GM03348 (cell line): ENCODE results near the gene PLEKHA7.
A peak's percentile ranks its signal among the peaks of the same experiment; 100 is the strongest.
"Not testable (repeated sequence)": the region's sequence is repeated elsewhere in the genome, so short reads cannot be mapped to it uniquely, and the experiment has no call there.

Experiments used
- DNase-seq: peaks from one replicate; pipeline ENCODE4 v3.0.0; 2012; ENCODE audit warnings: low spot score

The PLEKHA7 gene

DNA sequence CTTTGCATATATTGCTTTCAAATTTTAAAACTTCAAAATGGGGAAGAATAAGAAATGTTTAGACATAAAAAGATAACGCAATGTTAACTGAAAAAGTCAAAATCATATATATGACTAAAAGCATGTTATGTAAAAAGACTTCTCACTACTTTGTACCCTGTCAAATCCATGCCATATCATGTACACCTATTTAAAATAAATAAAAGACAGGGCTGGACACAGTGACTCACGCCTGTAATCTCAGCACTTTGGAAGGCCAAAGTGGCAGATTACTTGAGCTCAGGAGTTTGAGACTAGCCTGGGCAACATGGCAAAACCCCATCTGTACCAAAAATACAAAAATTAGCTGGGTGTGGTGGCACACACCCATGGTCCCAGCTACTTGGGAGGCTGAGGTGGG is 109.5 kb downstream of the PLEKHA7 start:
- DNase-seq = not testable (repeated sequence)

DNA sequence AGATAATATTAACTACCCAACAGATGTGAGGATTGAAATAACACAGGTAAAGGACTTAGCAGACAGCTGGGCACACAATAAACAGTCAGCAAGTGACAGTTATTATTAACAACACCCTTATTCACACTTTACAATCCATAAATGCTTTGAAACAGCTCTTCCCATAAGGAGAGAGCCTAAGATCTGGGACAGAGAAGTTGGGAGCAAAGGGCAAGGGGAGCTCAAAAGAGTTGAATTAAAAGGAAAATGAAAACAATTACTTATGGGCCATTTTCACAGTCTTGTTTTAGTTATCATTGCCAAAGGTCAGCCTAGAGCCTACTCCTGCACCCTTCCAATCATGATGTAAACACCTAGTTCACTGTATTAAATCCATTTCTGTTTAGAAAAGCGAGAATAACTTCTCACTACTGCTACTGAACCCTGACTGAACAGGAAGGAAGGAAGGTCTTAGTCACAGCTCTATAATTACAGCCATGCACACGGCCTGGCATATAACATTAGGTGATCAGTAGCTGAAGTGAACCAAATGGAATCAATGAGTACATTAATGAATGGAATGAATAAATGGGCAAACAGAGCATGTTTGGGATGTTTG is 111.3 kb downstream of the PLEKHA7 start:
- DNase-seq = no peak

DNA sequence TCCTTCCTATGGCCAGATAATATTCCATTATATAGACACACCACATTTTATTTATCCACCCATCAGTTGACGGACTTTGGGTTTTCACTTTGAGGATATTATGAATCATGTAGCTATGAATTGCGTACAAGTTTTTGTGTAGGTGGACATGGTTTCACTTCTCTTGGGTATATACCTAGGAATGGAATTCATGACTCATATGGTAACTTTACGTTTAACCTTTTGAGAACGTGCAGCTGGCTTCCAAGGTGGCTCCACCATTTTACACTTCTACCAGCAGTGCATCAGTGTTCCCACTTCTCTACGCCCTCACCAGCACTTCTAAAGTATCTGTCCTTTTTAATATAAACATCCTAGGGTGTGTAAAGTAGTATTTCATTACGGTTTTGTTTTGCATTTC is 112.0 kb downstream of the PLEKHA7 start:
- DNase-seq = no peak

GRCh38 chr11:16900491-16900890 is 113.7 kb downstream of the PLEKHA7 start:
- DNase-seq = no peak

- DNase-seq = no peak
Measured at GRCh38 chr11:16899708-16900303, 114.4 kb downstream of the PLEKHA7 start.

DNA sequence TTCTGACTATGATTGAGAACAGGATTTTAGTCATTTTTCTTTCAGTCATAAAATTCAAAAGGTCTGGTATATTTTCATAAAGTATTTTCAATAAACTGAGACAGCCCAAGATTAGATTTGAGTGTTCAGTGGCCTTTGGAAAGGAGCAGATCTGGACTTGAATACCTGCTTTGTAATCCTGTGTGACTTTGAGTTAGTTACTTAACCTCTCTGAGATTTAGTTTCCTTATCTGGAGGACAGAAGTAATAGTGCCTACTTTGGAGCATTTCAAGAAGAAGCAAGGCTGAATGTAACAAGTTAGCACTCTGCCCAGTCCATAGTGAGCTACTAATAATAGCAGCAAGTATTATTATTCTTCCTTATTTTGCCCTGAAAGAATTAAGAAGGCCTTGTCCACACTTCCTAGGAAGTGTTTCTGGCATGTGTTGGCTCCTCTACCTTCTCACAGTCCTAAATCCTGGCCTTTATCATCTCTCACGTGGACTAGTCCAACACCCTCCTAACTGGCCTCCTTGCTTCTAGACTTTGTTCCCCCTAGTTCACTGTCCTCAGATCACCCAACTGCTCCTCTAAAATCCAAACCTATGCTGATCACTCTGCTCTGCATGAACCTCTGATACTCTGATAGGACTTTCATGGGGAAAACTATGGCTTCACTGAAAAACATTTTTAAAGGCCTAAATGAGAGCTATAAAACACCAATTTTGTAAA is 115.8 kb downstream of the PLEKHA7 start:
- DNase-seq = no peak

- DNase-seq = no peak
Measured at GRCh38 chr11:16897470-16898061, 116.6 kb downstream of the PLEKHA7 start.

GRCh38 chr11:16896729-16897469 is 117.3 kb downstream of the PLEKHA7 start:
- no peak for DNase-seq

DNA sequence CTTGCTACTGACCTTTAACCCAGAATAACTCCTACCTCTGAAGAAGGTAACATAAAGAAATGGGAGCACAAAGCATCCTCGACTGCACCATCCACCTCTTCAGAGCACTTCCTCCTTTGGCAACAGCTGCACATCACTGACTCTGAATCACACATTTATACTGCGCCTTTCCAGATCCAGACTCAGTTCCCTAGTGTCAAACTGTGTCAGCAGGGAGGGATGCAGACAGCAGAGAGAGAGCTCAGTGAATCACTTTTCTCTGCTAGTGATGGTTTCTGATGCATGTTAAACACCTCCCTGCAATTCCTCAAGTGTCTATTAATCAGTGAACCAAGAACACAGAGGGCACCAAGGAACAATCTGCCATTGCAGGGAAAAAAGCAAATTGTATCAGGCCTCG is 118.9 kb downstream of the PLEKHA7 start:
- DNase-seq = no peak

- no peak for DNase-seq
Measured at GRCh38 chr11:16893456-16894066, 120.7 kb downstream of the PLEKHA7 start.

GRCh38 chr11:16891964-16892363 is 122.2 kb downstream of the PLEKHA7 start:
- peak; percentile 37 for DNase-seq

GRCh38 chr11:16891165-16891564 is 123.0 kb downstream of the PLEKHA7 start:
- no peak for DNase-seq

DNA sequence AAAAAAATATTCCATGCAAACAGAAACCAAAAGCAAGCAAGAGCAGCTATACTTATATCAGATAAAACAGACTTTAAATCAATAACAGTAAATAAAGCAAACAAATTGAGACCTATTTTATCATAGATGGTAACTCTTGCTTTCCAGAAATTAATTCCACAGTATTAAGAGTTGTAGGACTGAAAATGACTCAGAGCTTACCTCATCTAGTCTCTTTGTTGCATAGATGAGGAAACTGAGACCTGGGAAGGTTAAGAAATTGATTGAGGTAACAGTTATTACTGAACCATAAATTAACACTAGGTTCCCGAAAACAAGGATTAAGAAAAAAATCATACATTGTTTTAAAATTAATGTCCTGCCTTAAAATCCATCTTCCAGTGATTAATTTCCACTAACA is 123.8 kb downstream of the PLEKHA7 start:
- no peak for DNase-seq

DNA sequence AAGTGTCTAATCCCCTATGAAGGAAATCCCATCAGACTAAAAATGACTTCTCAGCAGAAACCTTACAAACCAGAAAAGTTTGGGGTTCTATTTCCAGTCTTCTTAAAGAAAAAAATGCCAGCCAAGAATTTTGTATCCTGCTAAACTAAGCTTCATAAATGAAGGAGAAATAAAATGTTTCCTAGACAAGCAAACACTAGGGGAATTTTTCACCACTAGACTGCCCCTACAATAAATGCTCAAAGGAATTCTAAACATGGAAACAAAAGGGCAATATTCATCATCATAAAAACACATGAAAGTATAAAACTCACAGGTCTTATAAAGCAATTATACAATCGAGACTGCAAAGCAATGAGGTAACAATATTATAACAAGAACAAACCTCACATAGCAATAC is 124.3 kb downstream of the PLEKHA7 start:
- DNase-seq = no peak

DNA sequence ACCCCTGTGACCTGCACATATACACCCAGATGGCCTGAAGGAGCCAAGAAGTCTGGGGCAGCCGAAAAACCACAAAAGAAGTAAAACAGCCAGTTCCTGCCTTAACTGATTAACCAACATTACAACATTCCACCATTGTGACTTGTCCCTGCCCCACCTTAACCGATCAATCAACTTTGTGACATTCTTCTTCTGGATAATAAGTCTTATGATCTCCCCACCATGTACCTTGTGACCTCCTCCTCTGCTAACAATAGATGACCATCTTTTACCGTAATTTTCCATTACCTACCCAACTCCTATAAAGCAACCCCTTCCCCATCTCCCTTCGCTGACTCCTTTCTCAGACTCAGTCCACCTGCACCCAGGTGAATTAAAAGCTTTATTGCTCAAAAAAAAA is 125.2 kb downstream of the PLEKHA7 start:
- DNase-seq = not testable (repeated sequence)

DNA sequence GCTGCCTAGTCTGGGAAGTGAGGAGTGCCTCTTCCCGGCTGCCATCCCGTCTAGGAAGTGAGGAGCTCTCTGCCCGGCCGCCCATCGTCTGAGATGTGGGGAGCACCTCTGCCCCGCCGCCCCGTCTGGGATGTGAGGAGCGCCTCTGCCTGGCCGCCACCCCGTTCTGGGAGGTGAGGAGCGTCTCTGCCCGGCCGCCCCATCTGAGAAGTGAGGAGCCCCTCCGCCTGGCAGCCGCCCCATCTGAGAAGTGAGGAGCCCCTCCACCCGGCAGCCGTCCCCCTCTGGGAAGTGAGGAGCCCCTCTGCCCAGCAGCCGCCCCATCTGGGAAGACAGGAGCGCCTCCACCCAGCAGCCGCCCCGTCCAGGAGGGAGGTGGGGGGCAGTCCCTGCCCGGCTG is 126.3 kb downstream of the PLEKHA7 start:
- not testable (repeated sequence) for DNase-seq

DNA sequence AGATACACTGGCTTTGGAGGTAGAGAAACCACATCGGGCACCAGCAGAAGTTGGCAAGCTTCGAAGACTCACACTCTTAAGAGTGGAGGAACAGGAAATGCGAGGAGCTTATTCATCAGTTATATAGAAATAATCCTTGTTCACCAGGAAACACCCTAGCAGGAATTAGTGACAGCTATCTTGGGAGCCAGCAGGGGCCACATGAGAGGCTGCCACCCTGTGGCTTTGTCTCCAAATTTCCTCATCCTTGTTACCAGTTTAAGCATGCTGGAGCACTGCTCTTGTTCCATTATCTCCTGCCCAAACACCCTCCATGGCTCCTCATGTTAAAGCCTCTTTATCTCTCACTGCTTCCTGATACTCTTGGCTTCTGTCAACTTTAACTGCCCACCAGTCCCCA is 131.0 kb downstream of the PLEKHA7 start:
- DNase-seq = no peak

GRCh38 chr11:16881766-16882165 is 132.4 kb downstream of the PLEKHA7 start:
- DNase-seq = no peak

DNA sequence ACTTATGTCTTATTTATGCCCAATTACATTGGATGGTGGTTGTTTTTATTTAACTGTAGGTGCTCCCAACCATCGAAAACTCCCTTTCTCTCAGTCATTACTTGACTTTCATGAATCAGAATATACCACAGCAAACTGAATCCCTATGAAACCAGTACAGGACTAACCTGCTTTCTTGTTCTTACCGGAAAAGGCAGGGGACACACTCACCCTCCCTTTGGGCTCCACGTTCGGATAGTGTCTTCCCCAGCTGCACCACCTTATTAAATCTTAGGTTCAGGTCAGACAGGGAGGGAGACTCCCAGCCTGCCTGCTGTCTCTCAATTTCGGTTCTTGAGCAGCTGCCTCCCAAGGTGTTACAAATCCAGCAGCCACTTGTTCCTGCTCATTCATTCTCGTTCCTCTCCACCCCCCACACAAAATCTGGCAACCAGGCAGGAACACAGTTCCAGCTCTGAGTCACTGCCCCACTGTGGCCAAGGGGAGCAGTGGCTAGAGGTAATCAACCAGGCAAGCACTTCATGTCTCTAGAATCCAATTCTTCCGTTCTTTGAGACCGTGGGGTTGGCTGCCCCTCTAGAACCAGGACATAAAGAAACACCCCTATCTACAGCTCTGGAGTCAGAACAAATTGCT is 133.0 kb downstream of the PLEKHA7 start:
- DNase-seq = peak; percentile 67

DNA sequence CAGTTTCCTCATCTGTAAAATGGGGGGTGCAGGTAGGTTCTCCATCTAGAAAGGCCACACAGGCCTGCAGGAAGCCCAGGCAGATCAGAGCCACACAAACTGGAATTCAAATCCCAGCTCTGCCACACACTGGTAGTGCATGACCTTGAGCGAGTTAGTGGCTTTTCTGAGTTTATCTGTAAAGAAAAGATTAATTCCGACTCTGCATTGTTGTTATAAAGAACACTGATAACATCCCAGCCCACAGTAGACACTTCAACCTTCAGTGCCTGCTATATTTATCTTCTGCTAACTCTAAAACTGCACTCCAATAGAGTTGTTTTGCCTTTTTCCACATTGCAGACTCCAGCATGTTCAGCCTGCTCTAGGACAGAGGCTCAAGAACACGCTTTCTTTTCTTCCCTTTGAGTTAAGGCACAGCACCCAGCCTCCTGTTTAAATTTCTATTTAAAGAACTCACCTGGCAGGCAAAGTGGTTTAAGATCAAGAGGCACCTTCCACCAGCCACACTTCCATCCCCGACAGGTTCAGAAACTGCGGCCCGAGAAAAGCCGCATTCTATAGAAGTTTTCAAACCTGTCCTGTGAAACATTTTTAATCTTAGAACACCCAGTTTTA is 133.9 kb downstream of the PLEKHA7 start:
- no peak for DNase-seq

DNA sequence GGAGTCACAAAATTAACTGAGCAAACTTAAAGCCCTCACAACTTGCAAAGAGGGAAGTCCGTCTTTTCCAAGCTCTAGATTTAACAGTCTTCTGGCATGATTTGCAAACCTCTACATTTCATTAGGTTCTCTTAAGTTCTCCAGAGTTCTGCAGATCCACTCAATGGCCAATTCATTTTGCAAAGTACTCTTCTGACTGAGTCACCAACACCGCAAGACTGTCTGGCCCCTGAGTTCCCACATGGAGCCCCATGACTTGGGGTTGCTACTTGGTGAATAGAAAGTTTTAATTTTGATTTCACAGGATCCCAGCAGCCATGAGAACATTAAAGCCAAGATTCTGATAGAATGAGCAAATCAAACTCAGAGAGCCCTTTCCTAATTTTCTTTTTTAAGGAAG is 134.5 kb downstream of the PLEKHA7 start:
- DNase-seq = no peak
